ENCODE results near the gene EFCAB5.

DNA sequence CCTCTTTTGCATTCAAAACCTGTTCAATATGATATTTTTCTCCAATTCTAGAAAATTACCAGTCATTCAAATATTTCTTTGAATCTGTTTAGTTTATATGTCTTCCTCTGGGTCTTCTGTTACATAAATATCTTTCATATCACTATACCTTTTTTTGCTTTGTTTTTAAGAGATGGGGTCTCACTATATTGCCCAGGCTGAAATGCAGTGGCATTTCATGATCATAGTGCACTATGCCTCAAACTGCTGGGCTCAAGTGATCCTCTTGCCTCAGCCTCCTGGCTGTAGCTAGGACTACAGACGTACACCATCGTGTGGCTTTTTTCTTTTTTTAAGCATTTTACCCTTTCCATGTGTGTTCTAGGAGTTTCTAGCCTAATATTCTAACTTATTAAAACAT is 214.0 kb downstream of the EFCAB5 start:
- TF ChIP-seq, protein P1, sequence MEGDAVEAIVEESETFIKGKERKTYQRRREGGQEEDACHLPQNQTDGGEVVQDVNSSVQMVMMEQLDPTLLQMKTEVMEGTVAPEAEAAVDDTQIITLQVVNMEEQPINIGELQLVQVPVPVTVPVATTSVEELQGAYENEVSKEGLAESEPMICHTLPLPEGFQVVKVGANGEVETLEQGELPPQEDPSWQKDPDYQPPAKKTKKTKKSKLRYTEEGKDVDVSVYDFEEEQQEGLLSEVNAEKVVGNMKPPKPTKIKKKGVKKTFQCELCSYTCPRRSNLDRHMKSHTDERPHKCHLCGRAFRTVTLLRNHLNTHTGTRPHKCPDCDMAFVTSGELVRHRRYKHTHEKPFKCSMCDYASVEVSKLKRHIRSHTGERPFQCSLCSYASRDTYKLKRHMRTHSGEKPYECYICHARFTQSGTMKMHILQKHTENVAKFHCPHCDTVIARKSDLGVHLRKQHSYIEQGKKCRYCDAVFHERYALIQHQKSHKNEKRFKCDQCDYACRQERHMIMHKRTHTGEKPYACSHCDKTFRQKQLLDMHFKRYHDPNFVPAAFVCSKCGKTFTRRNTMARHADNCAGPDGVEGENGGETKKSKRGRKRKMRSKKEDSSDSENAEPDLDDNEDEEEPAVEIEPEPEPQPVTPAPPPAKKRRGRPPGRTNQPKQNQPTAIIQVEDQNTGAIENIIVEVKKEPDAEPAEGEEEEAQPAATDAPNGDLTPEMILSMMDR (IDR thresholded peaks at IDR 0.05): no peak
- TF ChIP-seq SIN3A (IDR thresholded peaks at IDR 0.05; ENCODE audit: borderline replicate concordance, insufficient read depth, low read depth, low read length) (no peak), POLR2AphosphoS5 (IDR thresholded peaks at IDR 0.05; ENCODE audit: low read depth, low read length) (no peak), TCF7L2 (IDR thresholded peaks at IDR 0.05; ENCODE audit: low read depth, low read length) (no peak)
